OCI-LY7 (cell line): Measurements from ENCODE around the gene JPH3. TPM values are rescaled to one million over a fixed set of nuclear protein-coding genes. Genes with fewer than 3 reads are reported as not detected.

Experiments
- BruUV-seq: library from RNA; stranded (reverse); fragments of 400-500 nt; replicated peaks from 2 replicates; lab custom pipeline; 2021; lab: Mats Ljungman, UMichigan
- CTCF ChIA-PET: fragments of 300-600 bp; sonication (Branson Sonifier 250); formaldehyde crosslinking; loops from one replicate; lab custom pipeline; 2022; ENCODE audit warnings: antibody characterized with exemption; ENCODE audit not compliant: unreplicated experiment; lab: Charles Lee
- POLR2A ChIA-PET: fragments of 300-600 bp; sonication (Branson Sonifier 250); formaldehyde crosslinking; loops from one replicate; lab custom pipeline; 2022; ENCODE audit warnings: antibody characterized with exemption; lab: Charles Lee
- DNase-seq: peaks from one replicate; pipeline ENCODE4 v3.0.0-alpha.2; 2015; ENCODE audit warnings: low spot score
- H2AFZ ChIP-seq: fragments of 200-600 bp; sonication (generic), shearing (Covaris generic); 2 replicates; pipeline ENCODE4 v1.6.1; 2014; ENCODE audit warnings: mild to moderate bottlenecking, antibody characterized with exemption, low read length, moderate library complexity
- H3K27ac ChIP-seq: fragments of 200-600 bp; sonication (generic); 2 replicates; pipeline ENCODE4 v1.5.1; 2014; ENCODE audit warnings: mixed run types, low read depth, mild to moderate bottlenecking, moderate library complexity, low read length, inconsistent platforms; ENCODE audit not compliant: poor library complexity, severe bottlenecking
- H3K36me3 ChIP-seq: fragments of 200-600 bp; sonication (generic); 2 replicates; pipeline ENCODE4 v1.6.1; 2014; ENCODE audit warnings: mild to moderate bottlenecking, antibody characterized with exemption, low read length, moderate library complexity, mixed read lengths; ENCODE audit not compliant: insufficient read depth
- H3K4me1 ChIP-seq: fragments of 200-600 bp; sonication (generic); 2 replicates; pipeline ENCODE4 v1.5.1; 2014; ENCODE audit warnings: mild to moderate bottlenecking, low read length; ENCODE audit not compliant: insufficient read depth, poor library complexity, severe bottlenecking
- H3K4me2 ChIP-seq: fragments of 200-600 bp; sonication (generic); 2 replicates; pipeline ENCODE4 v1.6.1; 2014; ENCODE audit warnings: mild to moderate bottlenecking, low read length
- H3K4me3 ChIP-seq: fragments of 200-600 bp; sonication (generic); 2 replicates; pipeline ENCODE4 v1.5.1; 2014; ENCODE audit warnings: mild to moderate bottlenecking, low read depth, low read length; ENCODE audit not compliant: poor library complexity, severe bottlenecking
- H3K79me2 ChIP-seq: fragments of 200-600 bp; sonication (generic); 2 replicates; pipeline ENCODE4 v1.6.1; 2016; ENCODE audit warnings: low read depth, mild to moderate bottlenecking, low read length, moderate library complexity, mixed read lengths; ENCODE audit not compliant: insufficient read depth
- H3K9me2 ChIP-seq: fragments of 200-600 bp; sonication (generic); 2 replicates; pipeline ENCODE4 v1.6.1; 2016; ENCODE audit warnings: mild to moderate bottlenecking, low read length, mixed read lengths; ENCODE audit not compliant: insufficient read depth
- H3K9me3 ChIP-seq: fragments of 200-600 bp; sonication (generic); 2 replicates; pipeline ENCODE4 v1.6.1; 2014; ENCODE audit warnings: mild to moderate bottlenecking, mixed run types, low read length, mixed read lengths
- H4K20me1 ChIP-seq: fragments of 200-600 bp; sonication (generic); 2 replicates; pipeline ENCODE4 v1.6.1; 2014; ENCODE audit warnings: mild to moderate bottlenecking, antibody characterized with exemption, low read length, moderate library complexity, mixed read lengths; ENCODE audit not compliant: insufficient read depth
- EZH2phosphoT487 ChIP-seq: fragments of 200-600 bp; sonication (generic); IDR thresholded peaks from 2 replicates; pipeline ENCODE4 v1.6.1; 2018; ENCODE audit warnings: low read depth, borderline replicate concordance, mild to moderate bottlenecking, mixed run types, antibody characterized with exemption, low read length, moderate library complexity, mixed read lengths
- intact Hi-C: fragments of 100-400 bp; cut with micrococcal nuclease; formaldehyde crosslinking; loops from one replicate; pipeline ENCODE4 v1.10.0; 2022; ENCODE audit not compliant: unreplicated experiment
- total RNA-seq, 2 experiments: library from RNA; depleted of rRNA in 1 of 2; stranded (reverse); fragments of >200 nt in 1 of 2; shearing (Covaris generic) in 1 of 2; gene quantifications; 2 replicates each; pipeline ENCODE4 v1.2.3, GENCODE V29; 2014 to 2022
- TF ChIP-seq, protein P1 (sequence below): fragments of 200-600 bp; sonication (generic); conservative IDR thresholded peaks from 2 replicates; pipeline ENCODE4 v1.5.1; 2014; ENCODE audit warnings: mild to moderate bottlenecking, antibody characterized with exemption, low read length, moderate library complexity, mixed read lengths

The JPH3 gene
- total RNA-seq, 2 experiments from 2014 or later: not detected

DNA sequence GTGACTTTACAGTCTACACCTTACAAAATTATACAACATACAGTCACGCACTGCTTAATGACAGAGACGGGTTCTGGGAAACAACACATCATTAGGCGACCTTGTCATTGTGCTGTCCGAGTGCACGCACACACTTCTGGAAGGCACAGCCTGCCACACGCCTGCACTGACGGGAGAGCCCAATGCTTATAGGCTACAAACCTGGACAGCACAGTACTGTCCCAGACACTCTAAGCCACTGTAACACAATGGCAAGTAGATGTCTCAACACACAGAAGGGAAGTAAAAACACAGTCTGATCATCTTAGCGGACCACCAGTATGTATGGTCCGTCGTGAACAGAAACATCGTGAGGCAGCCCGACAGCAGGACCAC lies 133.7 kb downstream of the JPH3 start:
- Histone ChIP-seq H3K36me3 (peaks cover 81% of the 10 kb centered on the region), H3K79me2 (peaks cover 23% of the 10 kb centered on the region; the same call in 1 of the 2 replicates)
- CTCF ChIA-PET: no interaction called here

DNA sequence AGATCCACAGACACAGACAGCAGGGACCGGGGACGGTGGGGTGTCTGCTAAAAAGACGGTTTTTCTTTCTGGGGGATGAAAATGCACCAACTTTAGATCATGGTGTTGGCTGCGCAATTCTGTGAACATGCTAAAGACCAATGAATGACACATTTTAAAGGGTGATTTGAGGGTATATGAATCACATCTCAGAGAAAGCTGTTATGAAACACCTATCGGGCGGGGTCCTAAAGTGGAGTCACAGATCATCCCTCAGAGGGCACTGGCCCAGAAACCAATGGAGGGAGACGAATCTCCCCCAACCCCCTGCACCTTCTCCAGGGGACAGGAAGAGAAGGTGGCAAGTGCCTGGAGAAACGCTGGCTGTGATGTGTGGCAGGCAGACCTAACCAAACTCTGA lies 137.5 kb downstream of the JPH3 start:
- ChIA-PET CTCF (no interaction called here), POLR2A (no interaction called here)
- peaks cover 88% of the 10 kb centered on the region for H3K36me3 ChIP-seq
- H3K4me3 ChIP-seq: no peak overlapping the region
- H3K27ac ChIP-seq: no peak overlapping the region
- peaks cover 5% of the 10 kb centered on the region; the same call in 1 of the 2 replicates for H4K20me1 ChIP-seq
- no TSS peak for BruUV-seq
- no peak for TF ChIP-seq EZH2phosphoT487
- TF ChIP-seq, protein P1, sequence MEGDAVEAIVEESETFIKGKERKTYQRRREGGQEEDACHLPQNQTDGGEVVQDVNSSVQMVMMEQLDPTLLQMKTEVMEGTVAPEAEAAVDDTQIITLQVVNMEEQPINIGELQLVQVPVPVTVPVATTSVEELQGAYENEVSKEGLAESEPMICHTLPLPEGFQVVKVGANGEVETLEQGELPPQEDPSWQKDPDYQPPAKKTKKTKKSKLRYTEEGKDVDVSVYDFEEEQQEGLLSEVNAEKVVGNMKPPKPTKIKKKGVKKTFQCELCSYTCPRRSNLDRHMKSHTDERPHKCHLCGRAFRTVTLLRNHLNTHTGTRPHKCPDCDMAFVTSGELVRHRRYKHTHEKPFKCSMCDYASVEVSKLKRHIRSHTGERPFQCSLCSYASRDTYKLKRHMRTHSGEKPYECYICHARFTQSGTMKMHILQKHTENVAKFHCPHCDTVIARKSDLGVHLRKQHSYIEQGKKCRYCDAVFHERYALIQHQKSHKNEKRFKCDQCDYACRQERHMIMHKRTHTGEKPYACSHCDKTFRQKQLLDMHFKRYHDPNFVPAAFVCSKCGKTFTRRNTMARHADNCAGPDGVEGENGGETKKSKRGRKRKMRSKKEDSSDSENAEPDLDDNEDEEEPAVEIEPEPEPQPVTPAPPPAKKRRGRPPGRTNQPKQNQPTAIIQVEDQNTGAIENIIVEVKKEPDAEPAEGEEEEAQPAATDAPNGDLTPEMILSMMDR: no peak
- intact Hi-C loops: no loop called here
- no peaks in the 10 kb centered on the region for H3K9me2 ChIP-seq
- H3K9me3 ChIP-seq: no peaks in the 10 kb centered on the region
- no peak overlapping the region for H2AFZ ChIP-seq
- no peak overlapping the region for H3K4me2 ChIP-seq
- H3K79me2 ChIP-seq: peaks cover 29% of the 10 kb centered on the region
- no peaks in the 10 kb centered on the region for H3K4me1 ChIP-seq
- no peak for DNase-seq

More for the DNA sequence above, 133.7 kb downstream of the JPH3 start:
- intact Hi-C loops: no loop called here
- BruUV-seq: no TSS peak
- Histone ChIP-seq H3K27ac (no peak overlapping the region), H4K20me1 (no peaks in the 10 kb centered on the region), H3K4me1 (peaks cover 28% of the 10 kb centered on the region), H3K9me3 (no peaks in the 10 kb centered on the region), H3K9me2 (no peaks in the 10 kb centered on the region), H3K4me3 (no peak overlapping the region), H2AFZ (no peak overlapping the region), H3K4me2 (no peak overlapping the region)
- TF ChIP-seq, protein P1: no peak
- no peak for TF ChIP-seq EZH2phosphoT487
- no peak for DNase-seq
- POLR2A ChIA-PET: no interaction called here

DNA sequence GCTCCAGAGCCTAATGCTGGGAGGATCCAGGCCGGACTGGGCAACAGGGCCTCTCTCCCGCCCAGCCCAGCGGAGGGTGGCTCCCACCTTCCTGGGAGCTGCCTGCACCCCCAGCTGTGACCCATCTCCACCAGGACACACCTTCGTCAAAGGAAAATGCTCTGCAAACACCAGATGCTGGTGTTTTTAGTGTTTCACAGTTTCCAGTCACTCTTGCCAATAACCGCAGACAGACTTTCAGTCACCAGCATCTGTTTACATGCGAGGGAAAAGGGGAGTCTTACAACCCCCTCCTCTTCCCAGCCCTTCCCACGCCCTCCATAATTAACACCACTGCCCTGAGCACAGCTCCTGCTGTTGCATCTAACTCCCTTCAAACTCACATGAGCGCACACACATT lies 138.1 kb downstream of the JPH3 start:
- H3K4me2 ChIP-seq: no peak overlapping the region
- BruUV-seq: no TSS peak
- peaks cover 5% of the 10 kb centered on the region; the same call in 1 of the 2 replicates for H4K20me1 ChIP-seq
- DNase-seq: no peak
- H3K36me3 ChIP-seq: peaks cover 88% of the 10 kb centered on the region
- H2AFZ ChIP-seq: no peak overlapping the region
- no peaks in the 10 kb centered on the region for H3K4me1 ChIP-seq
- intact Hi-C loops: no loop called here
- CTCF ChIA-PET: no interaction called here
- POLR2A ChIA-PET: no interaction called here
- no peak overlapping the region for H3K27ac ChIP-seq
- H3K4me3 ChIP-seq: no peak overlapping the region
- no peaks in the 10 kb centered on the region for H3K9me2 ChIP-seq
- H3K9me3 ChIP-seq: no peaks in the 10 kb centered on the region
- H3K79me2 ChIP-seq: peaks cover 25% of the 10 kb centered on the region
- no peak for TF ChIP-seq EZH2phosphoT487
- TF ChIP-seq, protein P1: no peak
